ENCODE results near the gene DIDO1.
"Not testable (repeated sequence)": the region's sequence is repeated elsewhere in the genome, so short reads cannot be mapped to it uniquely, and the experiment has no call there.

DIDO1 gene

DNA sequence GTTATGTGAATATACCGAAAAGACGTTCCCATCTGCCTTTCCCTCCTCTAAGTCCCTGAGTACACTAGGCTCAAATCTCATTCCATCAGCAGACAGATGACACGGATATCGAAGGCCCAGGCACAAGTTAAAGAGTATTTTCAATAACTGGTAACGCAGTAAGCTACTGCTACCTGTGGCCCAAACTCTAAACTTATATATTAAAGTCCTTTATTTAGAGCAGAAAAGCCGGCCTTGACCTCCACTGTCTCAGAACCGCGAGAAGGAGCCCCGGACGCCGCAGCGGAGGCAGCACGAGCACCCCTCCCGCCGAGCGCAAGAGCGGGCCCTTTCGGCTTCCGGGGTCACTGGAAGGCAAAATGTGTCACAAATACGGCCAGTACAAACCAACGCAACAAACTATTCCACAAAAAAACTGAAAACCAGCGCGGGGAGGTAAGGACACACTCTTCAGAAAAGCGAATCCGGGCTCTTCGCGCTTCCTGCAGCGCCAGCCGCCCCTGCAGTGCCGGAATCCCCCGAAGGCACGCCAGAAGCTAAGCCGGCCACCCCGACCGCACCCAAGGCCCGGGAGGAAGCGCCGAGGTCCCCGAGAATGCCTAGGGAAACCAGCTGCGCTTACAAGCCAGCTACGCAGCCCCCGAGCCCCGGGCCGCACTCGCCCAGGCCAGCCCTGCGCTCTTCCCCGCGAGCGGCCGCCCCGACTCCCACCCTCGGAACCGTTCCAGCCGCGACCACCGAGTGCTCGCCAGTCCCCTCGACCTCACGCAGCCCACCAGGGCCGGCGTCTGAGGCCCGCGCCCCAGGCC, 681 bp downstream of the DIDO1 start:
- no peak for DNase-seq (ENCODE audit: low read depth)
- peak overlapping the region; percentile 65 for H3K4me3 ChIP-seq (ENCODE audit: control insufficient read depth, low read depth, low read length)
- TF ChIP-seq, protein P1, sequence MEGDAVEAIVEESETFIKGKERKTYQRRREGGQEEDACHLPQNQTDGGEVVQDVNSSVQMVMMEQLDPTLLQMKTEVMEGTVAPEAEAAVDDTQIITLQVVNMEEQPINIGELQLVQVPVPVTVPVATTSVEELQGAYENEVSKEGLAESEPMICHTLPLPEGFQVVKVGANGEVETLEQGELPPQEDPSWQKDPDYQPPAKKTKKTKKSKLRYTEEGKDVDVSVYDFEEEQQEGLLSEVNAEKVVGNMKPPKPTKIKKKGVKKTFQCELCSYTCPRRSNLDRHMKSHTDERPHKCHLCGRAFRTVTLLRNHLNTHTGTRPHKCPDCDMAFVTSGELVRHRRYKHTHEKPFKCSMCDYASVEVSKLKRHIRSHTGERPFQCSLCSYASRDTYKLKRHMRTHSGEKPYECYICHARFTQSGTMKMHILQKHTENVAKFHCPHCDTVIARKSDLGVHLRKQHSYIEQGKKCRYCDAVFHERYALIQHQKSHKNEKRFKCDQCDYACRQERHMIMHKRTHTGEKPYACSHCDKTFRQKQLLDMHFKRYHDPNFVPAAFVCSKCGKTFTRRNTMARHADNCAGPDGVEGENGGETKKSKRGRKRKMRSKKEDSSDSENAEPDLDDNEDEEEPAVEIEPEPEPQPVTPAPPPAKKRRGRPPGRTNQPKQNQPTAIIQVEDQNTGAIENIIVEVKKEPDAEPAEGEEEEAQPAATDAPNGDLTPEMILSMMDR (IDR thresholded peaks at IDR 0.05; ENCODE audit: control insufficient read depth, insufficient read depth, low read depth, low read length, missing control alignments) = no peak

DNA sequence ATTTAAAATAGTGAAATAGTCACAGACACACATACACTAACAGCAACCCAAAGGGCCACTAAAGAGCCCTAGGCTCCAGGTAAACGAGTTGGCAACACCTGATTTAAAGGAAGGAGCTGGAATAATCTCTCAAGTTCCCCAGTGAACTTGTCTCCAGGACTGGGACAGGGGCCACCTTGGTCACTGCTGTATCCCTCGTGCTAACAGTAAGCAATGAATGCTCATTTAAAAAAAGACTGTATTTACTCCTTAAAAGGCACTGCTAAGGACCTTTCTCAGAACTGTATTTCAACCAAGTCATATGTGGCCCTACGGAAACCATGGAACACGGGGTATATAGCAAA, 1.3 kb downstream of the DIDO1 start:
- no peak for DNase-seq (ENCODE audit: low read depth)
- TF ChIP-seq, protein P1 (IDR thresholded peaks at IDR 0.05; ENCODE audit: control insufficient read depth, insufficient read depth, low read depth, low read length, missing control alignments) = no peak
- peak overlapping the region; percentile 65 for H3K4me3 ChIP-seq (ENCODE audit: control insufficient read depth, low read depth, low read length)

DNA sequence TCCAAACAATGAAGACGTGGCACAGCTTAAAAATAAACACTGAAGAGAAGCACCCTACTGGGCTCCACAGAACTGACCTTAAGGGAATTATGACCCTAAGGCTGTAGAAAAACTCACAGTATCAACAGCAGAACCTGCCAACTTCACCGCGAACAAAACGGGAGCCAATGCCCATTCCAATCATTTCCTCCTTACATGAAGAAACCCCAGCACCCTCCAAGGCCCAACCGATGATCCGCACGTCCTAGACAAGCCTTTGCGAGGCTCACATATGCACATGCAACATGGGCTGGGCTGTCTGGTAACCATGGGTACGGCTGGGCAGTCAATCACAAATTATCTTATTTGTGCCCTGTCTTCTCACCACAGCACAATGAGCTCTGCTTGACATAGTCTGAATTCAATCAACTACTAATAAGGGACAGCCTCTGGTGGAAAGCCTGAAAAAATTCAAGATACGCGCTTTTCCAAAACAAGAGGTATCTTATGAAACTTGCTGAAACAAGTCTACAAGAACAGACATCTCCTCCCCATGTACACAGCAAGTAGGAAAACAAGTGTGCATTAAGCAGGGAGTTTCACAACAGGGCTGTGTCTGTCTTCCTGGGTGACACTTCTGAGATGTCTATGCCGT, 1.7 kb downstream of the DIDO1 start:
- TF ChIP-seq, protein P1 (IDR thresholded peaks at IDR 0.05; ENCODE audit: control insufficient read depth, insufficient read depth, low read depth, low read length, missing control alignments) = no peak
- DNase-seq (ENCODE audit: low read depth) = no peak
- peak overlapping the region; percentile 65 for H3K4me3 ChIP-seq (ENCODE audit: control insufficient read depth, low read depth, low read length)

DNA sequence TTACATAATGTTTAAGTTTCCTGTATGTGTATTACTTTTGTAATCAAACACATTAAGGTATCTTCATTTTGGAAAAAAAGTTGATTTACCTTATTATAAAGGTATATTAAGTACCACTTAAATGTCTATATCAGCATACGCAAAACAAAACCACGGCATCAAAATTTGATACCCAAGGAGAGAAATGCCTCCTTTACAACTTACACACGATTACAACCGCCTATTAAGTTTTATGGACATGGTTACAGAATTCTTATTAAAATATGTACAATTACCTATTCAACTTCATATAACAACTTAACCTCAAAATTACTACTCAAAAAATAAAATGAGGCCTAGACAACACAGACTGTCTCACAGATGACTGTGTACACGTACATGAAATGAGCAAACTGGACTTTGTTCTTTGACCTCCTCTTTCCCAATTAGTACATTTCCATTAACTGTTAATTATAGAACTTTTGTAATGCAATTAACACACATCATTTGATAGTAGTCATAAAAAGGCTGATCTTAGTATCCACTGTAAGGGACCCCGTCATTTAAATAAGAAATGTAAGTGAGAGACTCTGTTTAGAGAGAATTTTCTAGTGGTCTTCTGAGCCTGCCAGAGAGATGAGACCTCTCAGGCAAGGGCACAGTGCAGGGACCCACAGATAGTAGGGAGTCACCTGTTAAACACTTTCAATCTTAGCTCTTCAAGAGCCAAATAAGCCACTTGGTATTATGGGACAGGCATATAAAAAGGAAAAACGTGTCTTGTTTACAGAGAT, 2.5 kb downstream of the DIDO1 start:
- no peak for DNase-seq (ENCODE audit: low read depth)
- peak overlapping the region; percentile 65; the same call in 1 of the 2 replicates for H3K4me3 ChIP-seq (ENCODE audit: control insufficient read depth, low read depth, low read length)
- TF ChIP-seq, protein P1 (IDR thresholded peaks at IDR 0.05; ENCODE audit: control insufficient read depth, insufficient read depth, low read depth, low read length, missing control alignments) = no peak

DNA sequence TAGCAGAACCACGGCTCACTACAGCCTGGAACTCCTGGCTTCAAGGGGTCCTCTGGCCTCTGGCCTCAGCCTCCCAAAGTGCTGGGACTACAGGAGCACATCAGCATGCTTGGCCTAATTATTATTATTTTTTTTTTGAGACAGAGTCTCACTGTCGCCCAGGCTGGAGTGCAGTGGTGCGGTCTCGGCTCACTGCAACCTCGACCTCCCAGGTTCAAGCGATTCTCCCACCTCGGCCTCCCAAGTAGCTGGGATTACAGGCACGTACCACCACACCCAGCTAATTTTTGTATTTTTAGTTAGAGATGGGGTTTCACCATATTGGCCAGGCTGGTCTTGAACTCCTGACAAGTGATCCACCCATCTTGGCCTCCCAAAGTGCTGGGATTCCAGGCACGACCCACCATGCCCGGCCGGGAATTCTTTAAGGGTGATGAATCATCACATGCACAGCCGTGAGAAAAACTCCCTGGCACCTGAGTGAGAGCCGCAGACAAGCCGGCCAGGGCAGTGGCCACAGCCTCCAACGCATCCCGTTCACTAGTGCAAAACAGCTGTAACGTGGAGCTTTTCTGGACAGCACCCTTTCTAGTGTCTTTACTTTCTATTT, 3.1 kb downstream of the DIDO1 start:
- H3K4me3 ChIP-seq (ENCODE audit: control insufficient read depth, low read depth, low read length); DNase-seq (ENCODE audit: low read depth): not testable (repeated sequence)

DNA sequence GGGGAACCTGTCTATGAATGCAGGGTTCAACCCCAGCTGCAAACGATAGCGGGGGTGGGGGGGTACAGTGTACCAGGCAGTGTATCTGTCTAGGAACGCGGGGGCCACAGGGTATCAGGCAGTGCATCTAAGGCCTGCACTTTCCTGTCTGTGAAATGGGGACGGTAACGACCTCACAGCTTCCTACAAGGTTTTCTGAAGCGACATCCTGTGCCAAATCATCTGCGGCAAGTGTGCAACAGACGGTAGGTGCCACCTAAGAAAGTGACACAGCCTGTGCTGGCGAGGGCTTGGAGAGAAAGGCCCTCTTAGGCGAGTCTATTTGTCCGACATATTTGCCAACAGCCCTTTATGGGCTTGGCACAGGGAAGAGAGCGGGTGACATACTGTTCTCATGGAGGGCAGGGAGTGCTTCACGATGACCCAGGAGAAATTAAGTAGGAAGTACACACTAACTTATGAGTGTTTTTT, 3.8 kb downstream of the DIDO1 start:
- H3K4me3 ChIP-seq (ENCODE audit: control insufficient read depth, low read depth, low read length) = no peak overlapping the region
- TF ChIP-seq, protein P1 (IDR thresholded peaks at IDR 0.05; ENCODE audit: control insufficient read depth, insufficient read depth, low read depth, low read length, missing control alignments) = no peak
- DNase-seq (ENCODE audit: low read depth) = no peak

All from AG09309 (cell line).